SK-N-SH (cell line): Measurements from ENCODE around the gene CALN1. TPM values are rescaled to one million over a fixed set of nuclear protein-coding genes. Genes with fewer than 3 reads are reported as not detected.

Source experiments
- CTCF ChIA-PET: fragments of 300-600, 350-600 bp; formaldehyde crosslinking; extraction: SDS; loops from one replicate; lab custom pipeline; 2021; lab: Yijun Ruan, JAX
- POLR2A ChIA-PET: fragments of 350-600 bp; sonication (Branson Sonifier 250); formaldehyde crosslinking; extraction: SDS; loops from one replicate; lab custom pipeline; 2020; ENCODE audit warnings: antibody characterized with exemption, inconsistent platforms; lab: Yijun Ruan, JAX
- DNase-seq: peaks from one replicate; pipeline ENCODE4 v3.0.0; 2012
- H2AFZ ChIP-seq: fragments of 200-600 bp; sonication (generic); 2 replicates; pipeline ENCODE4 v1.8.1; 2016; ENCODE audit warnings: antibody characterized with exemption, mild to moderate bottlenecking, low read depth
- H3F3A ChIP-seq: fragments of 200-600 bp; sonication (generic); replicated peaks from 2 replicates; pipeline ENCODE3; 2016; ENCODE audit warnings: antibody characterized with exemption, mild to moderate bottlenecking; ENCODE audit not compliant: insufficient read depth
- H3K27ac ChIP-seq, 2 experiments: fragments of 200-500 bp in 1 of 2; fragments of 200-600 bp in 1 of 2; sonication (Bioruptor generic) in 1 of 2; sonication (generic), shearing (Covaris generic) in 1 of 2; 2 replicates each; pipeline versions ENCODE4 v1.5.1 to v1.6.1; 2014 to 2016; ENCODE audit warnings: low read depth in 2 of 2, inconsistent platforms in 1 of 2, low read length in 1 of 2, mild to moderate bottlenecking in 1 of 2, mixed read lengths in 1 of 2
- H3K27me3 ChIP-seq: fragments of 200-600 bp; sonication (generic), shearing (Covaris generic); 2 replicates; pipeline ENCODE4 v1.6.1; 2016; ENCODE audit warnings: mixed run types; ENCODE audit not compliant: insufficient read depth
- H3K36me3 ChIP-seq, 2 experiments: fragments of 200-500 bp in 1 of 2; fragments of 200-600 bp in 1 of 2; sonication (Bioruptor generic) in 1 of 2; sonication (generic) in 1 of 2; replicated peaks in 1 of 2; 2 replicates each; pipeline versions ENCODE3 to v1.5.1; 2014 to 2016; ENCODE audit warnings: low read length in 1 of 2, mild to moderate bottlenecking in 1 of 2; ENCODE audit not compliant: insufficient read depth in 2 of 2, control insufficient read depth in 1 of 2
- H3K4me1 ChIP-seq, 2 experiments: fragments of 200-500 bp in 1 of 2; fragments of 200-600 bp in 1 of 2; sonication (Bioruptor generic) in 1 of 2; sonication (generic), shearing (Covaris generic) in 1 of 2; 2 replicates each; pipeline versions ENCODE4 v1.5.1 to v1.6.1; 2014 to 2016; ENCODE audit warnings: low read depth in 1 of 2, low read length in 1 of 2, mixed run types in 1 of 2; ENCODE audit not compliant: insufficient read depth in 2 of 2, control insufficient read depth in 1 of 2
- H3K4me2 ChIP-seq: fragments of 200-600 bp; sonication (generic), shearing (Covaris generic); 2 replicates; pipeline ENCODE4 v1.6.1; 2017; ENCODE audit warnings: mixed run types
- H3K4me3 ChIP-seq, 2 experiments: fragments of 200-500 bp in 1 of 2; fragments of 200-600 bp in 1 of 2; sonication (Bioruptor generic) in 1 of 2; sonication (generic), shearing (Covaris generic) in 1 of 2; 2 replicates each; pipeline versions ENCODE4 v1.5.1 to v1.8.1; 2014 to 2016; ENCODE audit warnings: low read depth in 2 of 2, inconsistent platforms in 1 of 2, low read length in 1 of 2, mild to moderate bottlenecking in 1 of 2, mixed read lengths in 1 of 2, moderate library complexity in 1 of 2
- H3K79me2 ChIP-seq: fragments of 200-600 bp; sonication (generic); 2 replicates; pipeline ENCODE4 v1.8.1; 2017; ENCODE audit warnings: mild to moderate bottlenecking; ENCODE audit not compliant: insufficient read depth
- H3K9ac ChIP-seq: fragments of 200-600 bp; sonication (generic); 2 replicates; pipeline ENCODE4 v1.6.1; 2017; ENCODE audit warnings: mixed run types
- H3K9me2 ChIP-seq: fragments of 200-600 bp; sonication (generic); 2 replicates; pipeline ENCODE4 v1.6.1; 2017; ENCODE audit warnings: mixed run types
- H3K9me3 ChIP-seq: fragments of 200-600 bp; sonication (generic); 2 replicates; pipeline ENCODE4 v1.6.1; 2017; ENCODE audit warnings: mixed run types, mild to moderate bottlenecking, moderate library complexity
- H4K20me1 ChIP-seq: fragments of 200-600 bp; sonication (generic); 2 replicates; pipeline ENCODE4 v1.6.1; 2017; ENCODE audit warnings: mild to moderate bottlenecking, mixed run types; ENCODE audit not compliant: insufficient read depth
- CTCF ChIP-seq: fragments of 200-600 bp; sonication (generic); IDR thresholded peaks from 2 replicates; pipeline ENCODE4 v1.6.1; 2017; ENCODE audit warnings: antibody characterized with exemption, mild to moderate bottlenecking, moderate library complexity
- EP300 ChIP-seq, 2 experiments: IDR thresholded peaks; 2 replicates each; pipeline versions ENCODE4 v1.4.0 to v1.6.1; 2012; ENCODE audit warnings: borderline replicate concordance in 1 of 2, low read depth in 1 of 2, low read length in 1 of 2
- EZH2phosphoT487 ChIP-seq: fragments of 200-600 bp; sonication (generic); IDR thresholded peaks from 2 replicates; pipeline ENCODE4 v1.6.1; 2017; ENCODE audit warnings: low read depth, mixed run types, mild to moderate bottlenecking, antibody characterized with exemption, moderate library complexity, borderline replicate concordance
- FOXM1 ChIP-seq: IDR thresholded peaks from 2 replicates; pipeline ENCODE4 v1.4.0; 2012; ENCODE audit warnings: low read depth, mild to moderate bottlenecking
- GATA2 ChIP-seq: sonication (generic); formaldehyde crosslinking; IDR thresholded peaks from 2 replicates; pipeline ENCODE4 v1.5.0; 2020; ENCODE audit warnings: mild to moderate bottlenecking, missing genetic modification reagents
- IRF3 ChIP-seq: fragments of 150-350 bp; IDR thresholded peaks from 2 replicates; pipeline ENCODE4 v1.6.1; 2016; ENCODE audit warnings: mild to moderate bottlenecking, low read depth, low read length
- JUND ChIP-seq: IDR thresholded peaks from 2 replicates; pipeline ENCODE4 v1.4.0; 2012
- MAX ChIP-seq: IDR thresholded peaks from 2 replicates; pipeline ENCODE4 v1.4.0; 2012; ENCODE audit warnings: low read depth
- MEF2A ChIP-seq: IDR thresholded peaks from 2 replicates; pipeline ENCODE4 v1.4.0; 2012; ENCODE audit warnings: low read depth, borderline replicate concordance
- NFIC ChIP-seq: IDR thresholded peaks from 2 replicates; pipeline ENCODE4 v1.4.0; 2012; ENCODE audit warnings: borderline replicate concordance
- NRF1 ChIP-seq: IDR thresholded peaks from 2 replicates; pipeline ENCODE4 v1.6.1; 2012; ENCODE audit warnings: low read depth, mild to moderate bottlenecking, low read length
- PBX3 ChIP-seq: IDR thresholded peaks from 2 replicates; pipeline ENCODE4; 2012
- POLR2AphosphoS5 ChIP-seq: IDR thresholded peaks from 2 replicates; pipeline ENCODE4 v1.6.1; 2012; ENCODE audit warnings: low read depth, low read length
- RAD21 ChIP-seq: IDR thresholded peaks from 2 replicates; pipeline ENCODE4 v1.6.1; 2012; ENCODE audit warnings: mild to moderate bottlenecking, low read length
- RCOR1 ChIP-seq: fragments of 150-350 bp; IDR thresholded peaks from 2 replicates; pipeline ENCODE4 v1.6.1; 2017; ENCODE audit warnings: antibody characterized with exemption, low read length
- SIN3A ChIP-seq: IDR thresholded peaks from 2 replicates; pipeline ENCODE4 v1.6.1; 2012; ENCODE audit warnings: low read depth, mild to moderate bottlenecking, low read length, moderate library complexity, borderline replicate concordance
- SMC3 ChIP-seq: IDR thresholded peaks from 2 replicates; pipeline ENCODE4 v1.6.1; 2012; ENCODE audit warnings: low read depth, low read length, improper control_type of control experiment
- TCF12 ChIP-seq: IDR thresholded peaks from 2 replicates; pipeline ENCODE4 v1.4.0; 2012
- TEAD4 ChIP-seq: IDR thresholded peaks from 2 replicates; pipeline ENCODE4 v1.4.0; 2012; ENCODE audit warnings: mild to moderate bottlenecking, borderline replicate concordance; ENCODE audit not compliant: insufficient read depth
- ZBTB33 ChIP-seq: IDR thresholded peaks from 2 replicates; pipeline ENCODE4 v1.4.0; 2012; ENCODE audit warnings: low read depth, borderline replicate concordance
- WGBS: methylation state at CpG from one replicate; pipeline ENCODE4 v1.1.6; 2017; ENCODE audit warnings: low lambda C conversion rate; 5-methylcytosine and 5-hydroxymethylcytosine counted together
- polyA plus RNA-seq, 3 experiments: library from polyadenylated mRNA; depleted of rRNA; stranded (reverse); fragments of >200 nt; gene quantifications; 2 replicates each; pipeline ENCODE4 v1.2.3, GENCODE V29; 2012

The CALN1 gene
- polyA plus RNA-seq, 1 of the 3 experiments (the other 2 are of a cell fraction): not detected

GRCh38 chr7:72281308-72281707 is 130.8 kb downstream of the CALN1 start:
- Histone ChIP-seq H4K20me1 (no peaks in the 10 kb centered on the region), H3K36me3 (no peaks in the 10 kb centered on the region), H3K9me3 (no peaks in the 10 kb centered on the region), H3K4me3 (no peak overlapping the region)
- WGBS: 0% methylated on average over 2 of the region's 2 CpGs
- POLR2A ChIA-PET: no interaction called here
- TF ChIP-seq RCOR1: no peak
- no peak for TF ChIP-seq ZBTB33
- no peak for TF ChIP-seq CTCF
- no peak for TF ChIP-seq SMC3
- no peak for TF ChIP-seq TEAD4
- TF ChIP-seq NRF1: no peak
- no peak for TF ChIP-seq TCF12
- no peak for TF ChIP-seq EZH2phosphoT487
- TF ChIP-seq JUND: no peak
- no peak for TF ChIP-seq MAX
- TF ChIP-seq SIN3A: no peak
- TF ChIP-seq GATA2 (CRISPR knock-in tag): no peak
- TF ChIP-seq NFIC: no peak
- TF ChIP-seq MEF2A: no peak
- TF ChIP-seq, all 33 proteins: peak for 0
- Histone ChIP-seq H3K27me3 (no peaks in the 10 kb centered on the region), H3K9me2 (no peaks in the 10 kb centered on the region), H3F3A (no peaks in the 10 kb centered on the region), H3K4me1 (no peaks in the 10 kb centered on the region), H3K27ac (no peak overlapping the region), H3K4me2 (no peak overlapping the region), H3K9ac (no peak overlapping the region), H3K79me2 (no peaks in the 10 kb centered on the region), H2AFZ (no peak overlapping the region)
- CTCF ChIA-PET: no interaction called here
- DNase-seq: no peak

GRCh38 chr7:72279203-72279602 is 132.9 kb downstream of the CALN1 start:
- no peak for DNase-seq
- no peak overlapping the region for H3K4me3 ChIP-seq
- no peaks in the 10 kb centered on the region for H3K27me3 ChIP-seq
- H4K20me1 ChIP-seq: no peaks in the 10 kb centered on the region
- H3K27ac ChIP-seq: no peak overlapping the region
- no peaks in the 10 kb centered on the region for H3F3A ChIP-seq
- no peaks in the 10 kb centered on the region for H3K4me1 ChIP-seq
- H3K9me3 ChIP-seq: no peaks in the 10 kb centered on the region
- H3K79me2 ChIP-seq: no peaks in the 10 kb centered on the region
- H3K9me2 ChIP-seq: no peaks in the 10 kb centered on the region
- no peak overlapping the region for H2AFZ ChIP-seq
- H3K36me3 ChIP-seq: no peaks in the 10 kb centered on the region
- CTCF ChIA-PET: interaction anchor here (1.4 kb wide), 2 partner anchors 11 to 215 kb away, joined by 3 to 4 read pairs; no protein-coding TSS in a partner anchor
- POLR2A ChIA-PET: no interaction called here
- no peak overlapping the region for H3K4me2 ChIP-seq
- H3K9ac ChIP-seq: no peak overlapping the region
- 3% methylated on average over 3 of the region's 3 CpGs for WGBS
- TF ChIP-seq MAX: no peak
- TF ChIP-seq JUND: no peak
- no peak for TF ChIP-seq SMC3
- no peak for TF ChIP-seq EP300 (IDR thresholded peaks at IDR 0.05; ENCODE audit: borderline replicate concordance in 1 of 2, low read depth in 1 of 2, low read length in 1 of 2)
- TF ChIP-seq RAD21: no peak
- TF ChIP-seq FOXM1: no peak
- TF ChIP-seq POLR2AphosphoS5: no peak
- TF ChIP-seq IRF3: no peak
- TF ChIP-seq PBX3: no peak
- no peak for TF ChIP-seq TCF12
